GM21825 (cell line): ENCODE measurements around the gene LTF.
"Not testable (repeated sequence)": the region's sequence is repeated elsewhere in the genome, so short reads cannot be mapped to it uniquely, and the experiment has no call there.

ENCODE experiments used
- ATAC-seq: cut with Tn5 transposase; IDR thresholded peaks from one replicate; pipeline ENCODE4 v1.9.1; 2021; ENCODE audit warnings: mild to moderate bottlenecking, moderate library complexity; ENCODE audit not compliant: unreplicated experiment

LTF gene

GRCh38 chr3:46416811-46417510, 47.7 kb downstream of the LTF start:
- no peak for ATAC-seq

GRCh38 chr3:46416125-46416810, 48.4 kb downstream of the LTF start:
- no peak for ATAC-seq

- no peak for ATAC-seq
Observed at GRCh38 chr3:46414739-46415138, 50.0 kb downstream of the LTF start.

GRCh38 chr3:46413951-46414350, 50.8 kb downstream of the LTF start:
- no peak for ATAC-seq

GRCh38 chr3:46412786-46413298, 51.9 kb downstream of the LTF start:
- ATAC-seq, result no peak

GRCh38 chr3:46411271-46411670, 53.4 kb downstream of the LTF start:
- ATAC-seq, result no peak

GRCh38 chr3:46410669-46411068, 54.0 kb downstream of the LTF start:
- ATAC-seq, result no peak

GRCh38 chr3:46409739-46410489, 54.8 kb downstream of the LTF start:
- no peak for ATAC-seq

- no peak for ATAC-seq
Observed at GRCh38 chr3:46408853-46409252, 55.9 kb downstream of the LTF start.

GRCh38 chr3:46407970-46408369, 56.7 kb downstream of the LTF start:
- ATAC-seq, result no peak

- no peak for ATAC-seq
Observed at GRCh38 chr3:46406788-46407611, 57.7 kb downstream of the LTF start, which contains the start of the genes CCR5AS and CCRL2. CCR5AS (minus strand) TSS chr3:46407066. CCRL2 (plus strand) TSS chr3:46407259; CDS start chr3:46408080, 821 bp downstream.

GRCh38 chr3:46406443-46406787, 58.3 kb downstream of the LTF start:
- no peak for ATAC-seq

- ATAC-seq, result no peak
Observed at GRCh38 chr3:46405301-46406019, 59.2 kb downstream of the LTF start.

GRCh38 chr3:46402902-46403301, 61.8 kb downstream of the LTF start:
- ATAC-seq, result not testable (repeated sequence)

GRCh38 chr3:46401579-46401978, 63.1 kb downstream of the LTF start:
- ATAC-seq, result no peak

GRCh38 chr3:46400846-46401245, 63.9 kb downstream of the LTF start:
- no peak for ATAC-seq

- ATAC-seq, result no peak
Observed at GRCh38 chr3:46400000-46400734, 64.5 kb downstream of the LTF start.

- no peak for ATAC-seq
Observed at GRCh38 chr3:46399557-46399956, 65.1 kb downstream of the LTF start.

- no peak for ATAC-seq
Observed at GRCh38 chr3:46399098-46399497, 65.6 kb downstream of the LTF start.
